ENCODE data around the gene NPAS2. TPM values are rescaled to one million over a fixed set of nuclear protein-coding genes. Genes with fewer than 3 reads are reported as not detected.

NPAS2 gene
- total RNA-seq, 1 donor from 2014 or later: 72.6 TPM

DNA sequence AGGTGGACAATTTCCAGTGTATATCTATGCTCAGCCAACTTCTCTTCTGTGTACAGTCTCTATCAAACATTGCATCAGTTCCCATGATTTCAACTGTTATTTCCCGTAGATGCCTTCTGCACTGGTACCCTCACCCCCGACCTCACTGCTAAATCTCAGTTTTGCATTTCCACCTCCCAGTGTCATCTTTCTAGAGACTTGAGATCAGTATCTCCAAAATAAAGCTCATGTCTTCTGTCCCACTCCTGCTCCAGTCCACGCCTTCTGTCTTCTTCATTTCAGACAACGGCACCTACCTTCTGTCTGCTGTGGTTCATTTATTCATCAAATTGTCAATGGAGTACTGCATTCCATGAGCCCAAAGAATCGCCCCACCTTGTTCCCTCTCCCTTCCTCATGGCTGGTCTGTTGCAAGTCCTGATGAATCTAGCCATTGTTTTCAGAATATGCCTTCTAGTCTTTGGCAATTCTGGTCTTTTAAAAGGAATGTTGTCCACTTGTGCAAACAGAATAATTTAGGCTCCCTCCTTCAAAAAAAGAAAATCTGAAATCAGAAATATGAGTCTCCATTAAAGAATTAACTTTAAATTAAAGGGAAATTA is 23.3 kb upstream of the NPAS2 start:
- H3K27me3 ChIP-seq: no peaks in the 10 kb centered on the region
- intact Hi-C loops (cut with DNase I): no loop called here
- no peak overlapping the region for H3K4me3 ChIP-seq
- no peaks in the 10 kb centered on the region for H3K36me3 ChIP-seq
- no peak for TF ChIP-seq CTCF (IDR thresholded peaks at IDR 0.05)
- H3K9me3 ChIP-seq: no peaks in the 10 kb centered on the region
- no peaks in the 10 kb centered on the region for H3K4me1 ChIP-seq
- no peak for DNase-seq (ENCODE audit: low spot score in 2 of 2)
- no peak overlapping the region for H3K27ac ChIP-seq

GRCh38 chr2:100799686-100800085 is 20.3 kb upstream of the NPAS2 start:
- Histone ChIP-seq H3K27me3 (no peaks in the 10 kb centered on the region), H3K27ac (no peak overlapping the region), H3K4me1 (no peaks in the 10 kb centered on the region), H3K36me3 (no peaks in the 10 kb centered on the region), H3K9me3 (no peaks in the 10 kb centered on the region), H3K4me3 (no peak overlapping the region)
- intact Hi-C loops (cut with DNase I): no loop called here
- TF ChIP-seq CTCF (IDR thresholded peaks at IDR 0.05): no peak
- DNase-seq (ENCODE audit: low spot score in 2 of 2): no peak

- Histone ChIP-seq H3K27me3 (no peaks in the 10 kb centered on the region), H3K36me3 (no peaks in the 10 kb centered on the region), H3K9me3 (no peaks in the 10 kb centered on the region), H3K27ac (no peak overlapping the region), H3K4me3 (no peak overlapping the region), H3K4me1 (no peaks in the 10 kb centered on the region)
- TF ChIP-seq CTCF (IDR thresholded peaks at IDR 0.05): no peak
- intact Hi-C loops (cut with DNase I): no loop called here
- DNase-seq (ENCODE audit: low spot score in 2 of 2): no peak
These were observed 19.0 kb upstream of the NPAS2 start for GRCh38 chr2:100800915-100801314.

DNA sequence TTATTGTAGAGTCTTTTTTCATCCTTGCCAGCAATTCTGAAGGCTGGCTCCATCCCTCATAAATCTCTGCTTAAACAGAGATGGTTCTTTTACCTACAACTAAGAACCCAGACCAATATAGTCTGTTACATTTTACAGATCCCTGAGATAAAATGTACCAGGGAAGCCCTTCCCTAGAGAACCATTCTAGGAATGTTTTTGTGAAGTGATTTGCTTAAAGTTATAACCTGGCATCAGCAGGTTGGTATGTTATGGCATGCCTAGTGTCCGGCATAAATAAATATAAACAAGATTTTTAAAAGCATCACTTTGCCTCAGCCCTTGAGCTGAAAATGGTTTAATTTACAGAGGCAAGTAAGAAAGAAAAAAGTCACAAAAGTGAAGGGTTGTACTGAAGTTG is 18.5 kb upstream of the NPAS2 start:
- Histone ChIP-seq H3K27ac (no peak overlapping the region), H3K4me1 (no peaks in the 10 kb centered on the region), H3K9me3 (no peaks in the 10 kb centered on the region), H3K36me3 (no peaks in the 10 kb centered on the region), H3K4me3 (no peak overlapping the region), H3K27me3 (no peaks in the 10 kb centered on the region)
- TF ChIP-seq CTCF (IDR thresholded peaks at IDR 0.05): no peak
- no peak for DNase-seq (ENCODE audit: low spot score in 2 of 2)
- intact Hi-C loops (cut with DNase I): no loop called here

DNA sequence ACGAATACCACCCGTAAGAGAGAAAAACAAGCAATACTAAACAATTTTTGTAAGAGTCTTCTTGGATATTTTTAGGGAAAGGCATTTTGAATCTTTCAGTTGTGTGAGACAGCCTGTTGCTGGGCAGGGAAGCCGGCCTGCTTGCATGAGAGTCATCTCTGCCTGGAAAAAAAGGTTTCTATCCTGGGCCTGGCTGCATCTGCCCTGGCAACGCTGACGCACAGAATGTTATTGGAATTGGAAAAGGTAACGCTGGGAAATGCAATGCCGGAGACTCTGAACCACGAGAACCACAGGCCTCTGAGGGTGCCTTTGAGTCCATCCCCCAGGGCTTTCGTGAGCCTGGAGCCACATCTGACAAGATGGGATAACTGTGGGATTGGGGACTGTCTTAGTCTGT is 17.9 kb upstream of the NPAS2 start:
- no peak for DNase-seq (ENCODE audit: low spot score in 2 of 2)
- Histone ChIP-seq H3K9me3 (no peaks in the 10 kb centered on the region), H3K27me3 (no peaks in the 10 kb centered on the region), H3K27ac (no peak overlapping the region), H3K4me1 (no peaks in the 10 kb centered on the region), H3K4me3 (no peak overlapping the region), H3K36me3 (no peaks in the 10 kb centered on the region)
- intact Hi-C loops (cut with DNase I): no loop called here
- TF ChIP-seq CTCF (IDR thresholded peaks at IDR 0.05): no peak

DNA sequence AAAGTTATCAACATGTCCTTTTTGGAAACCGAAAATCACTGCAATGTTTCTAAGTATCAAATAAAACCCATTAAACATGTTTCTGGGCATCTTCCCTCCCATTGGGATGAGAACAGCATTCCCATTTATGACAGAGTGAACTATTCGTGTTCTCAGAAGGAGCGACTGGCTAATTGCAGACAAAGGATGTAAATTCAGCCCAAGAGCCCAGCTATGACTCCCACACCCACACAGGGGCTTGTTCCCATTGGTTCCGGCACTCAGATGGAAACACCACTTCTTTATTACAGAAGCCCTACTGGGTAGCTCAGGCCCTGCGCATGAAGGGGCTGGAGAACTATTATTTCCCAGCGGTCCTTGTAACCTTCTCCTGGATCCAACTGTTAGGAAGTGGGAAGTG is 16.6 kb upstream of the NPAS2 start:
- no peak for TF ChIP-seq CTCF (IDR thresholded peaks at IDR 0.05)
- intact Hi-C loops (cut with DNase I): no loop called here
- H3K27me3 ChIP-seq: no peaks in the 10 kb centered on the region
- H3K27ac ChIP-seq: no peak overlapping the region
- H3K36me3 ChIP-seq: no peaks in the 10 kb centered on the region
- no peak overlapping the region for H3K4me3 ChIP-seq
- DNase-seq (ENCODE audit: low spot score in 2 of 2): no peak
- H3K4me1 ChIP-seq: no peaks in the 10 kb centered on the region
- H3K9me3 ChIP-seq: no peaks in the 10 kb centered on the region

Measured in ascending aorta (tissue), 2 donors.